Ureter (tissue), 1 donor: ENCODE results near the gene LITAF. TPM values are rescaled to one million over a fixed set of nuclear protein-coding genes. Genes with fewer than 3 reads are reported as not detected.
A peak's percentile ranks its signal among the peaks of the same experiment; 100 is the strongest.
"Not testable (repeated sequence)": the region's sequence is repeated elsewhere in the genome, so short reads cannot be mapped to it uniquely, and the experiment has no call there.

ENCODE experiments used
- DNase-seq: peaks from one replicate; pipeline ENCODE4 v3.0.0-alpha.2; 2020; ENCODE audit warnings: low spot score
- total RNA-seq: library from RNA; stranded (reverse); gene quantifications from one replicate; pipeline ENCODE4 v1.2.4, GENCODE V29; 2023
- donor health status: DM: yes; HTN: yes; CAD: no.

LITAF gene
- total RNA-seq, 1 donor from 2014 or later, result 160 TPM

GRCh38 chr16:11599579-11599978 lies 12.9 kb upstream of the LITAF start:
- no peak for DNase-seq

GRCh38 chr16:11597235-11598095 lies 10.7 kb upstream of the LITAF start:
- peak; percentile 64 for DNase-seq

- no peak for DNase-seq
Observed at GRCh38 chr16:11596572-11597226, 10.0 kb upstream of the LITAF start.

GRCh38 chr16:11593581-11593980 lies 6.9 kb upstream of the LITAF start:
- DNase-seq, result no peak

- DNase-seq, result not testable (repeated sequence)
Observed at GRCh38 chr16:11593076-11593475, 6.4 kb upstream of the LITAF start.

- not testable (repeated sequence) for DNase-seq
Observed at GRCh38 chr16:11591630-11592029, 4.9 kb upstream of the LITAF start.

- no peak for DNase-seq
Observed at GRCh38 chr16:11589198-11589550, 2.5 kb upstream of the LITAF start.

GRCh38 chr16:11588321-11589197 lies 1.8 kb upstream of the LITAF start:
- no peak for DNase-seq

GRCh38 chr16:11587643-11588247 lies 1.0 kb upstream of the LITAF start:
- DNase-seq, result no peak

GRCh38 chr16:11586378-11586855 lies 302 bp downstream of the LITAF start:
- DNase-seq, result no peak

GRCh38 chr16:11585460-11586377 lies 1.0 kb downstream of the LITAF start:
- DNase-seq, result no peak

- DNase-seq, result no peak
Observed at GRCh38 chr16:11583889-11584565, 2.7 kb downstream of the LITAF start.

- no peak for DNase-seq
Observed at GRCh38 chr16:11583166-11583565, 3.6 kb downstream of the LITAF start.

GRCh38 chr16:11582157-11582814 lies 4.4 kb downstream of the LITAF start:
- DNase-seq, result no peak

- no peak for DNase-seq
Observed at GRCh38 chr16:11581678-11582077, 5.0 kb downstream of the LITAF start.

- DNase-seq, result no peak
Observed at GRCh38 chr16:11580451-11581086, 6.2 kb downstream of the LITAF start.

- not testable (repeated sequence) for DNase-seq
Observed at GRCh38 chr16:11577290-11577660, 9.4 kb downstream of the LITAF start.

GRCh38 chr16:11576427-11577289 lies 10.1 kb downstream of the LITAF start:
- no peak for DNase-seq
